Liver (tissue), 9 donors: ENCODE data around the gene RAB11FIP3. TPM values are rescaled to one million over a fixed set of nuclear protein-coding genes. Genes with fewer than 3 reads are reported as not detected.

Experiments used
- DNase-seq: peaks from one replicate; pipeline ENCODE4 v3.0.0-alpha.2; 2017; ENCODE audit warnings: low spot score
- H3K27ac ChIP-seq, 2 donors: one replicate each; pipeline ENCODE4 v1.7.0; 2013; ENCODE audit warnings: inconsistent platforms in 2 of 2, low read length in 2 of 2, control low read depth in 1 of 2, low read depth in 1 of 2, mild to moderate bottlenecking in 1 of 2
- H3K27me3 ChIP-seq, 4 donors: one replicate each; pipeline versions ENCODE4 v1.6.1 to v1.7.0; 2013; ENCODE audit warnings: low read length in 3 of 4, inconsistent platforms in 1 of 4, mild to moderate bottlenecking in 1 of 4, moderate library complexity in 1 of 4; ENCODE audit not compliant: control insufficient read depth in 4 of 4, insufficient read depth in 4 of 4
- H3K36me3 ChIP-seq, 4 donors: one replicate each; pipeline versions ENCODE4 v1.6.1 to v1.7.0; 2013; ENCODE audit warnings: low read length in 3 of 4, mild to moderate bottlenecking in 3 of 4, low read depth in 1 of 4, moderate library complexity in 1 of 4; ENCODE audit not compliant: control insufficient read depth in 4 of 4, insufficient read depth in 3 of 4
- H3K4me1 ChIP-seq, 4 donors: one replicate each; pipeline versions ENCODE4 v1.6.1 to v1.7.0; 2013; ENCODE audit warnings: low read length in 3 of 4, mild to moderate bottlenecking in 3 of 4, moderate library complexity in 1 of 4; ENCODE audit not compliant: control insufficient read depth in 4 of 4, insufficient read depth in 4 of 4
- H3K4me3 ChIP-seq, 3 donors: one replicate each; pipeline versions ENCODE4 v1.6.1 to v1.7.0; 2013; ENCODE audit warnings: low read length in 3 of 3, control low read depth in 1 of 3, low read depth in 1 of 3, mild to moderate bottlenecking in 1 of 3
- H3K9ac ChIP-seq, 2 donors: one replicate each; pipeline ENCODE4 v1.7.0; 2013; ENCODE audit warnings: low read length in 2 of 2, mild to moderate bottlenecking in 2 of 2, moderate library complexity in 2 of 2, control low read depth in 1 of 2, low read depth in 1 of 2
- H3K9me3 ChIP-seq, 4 donors: one replicate each; pipeline versions ENCODE4 v1.6.1 to v1.7.0; 2013; ENCODE audit warnings: low read length in 3 of 4; ENCODE audit not compliant: control insufficient read depth in 4 of 4
- CTCF ChIP-seq: fragments of 150-350 bp; IDR thresholded peaks from 2 replicates; pipeline ENCODE4 v1.5.1; 2017; ENCODE audit warnings: improper control_type of control experiment, low read depth, low read length; ENCODE audit not compliant: missing input control
- EGR1 ChIP-seq, 2 donors: IDR thresholded peaks; 2 replicates each; pipeline ENCODE4 v1.6.1; 2016 to 2018; ENCODE audit warnings: antibody characterized with exemption in 2 of 2, low read depth in 2 of 2
- FOXA1 ChIP-seq: IDR thresholded peaks from 2 replicates; pipeline ENCODE4 v1.6.1; 2016; ENCODE audit warnings: antibody characterized with exemption
- FOXA2 ChIP-seq: IDR thresholded peaks from 2 replicates; pipeline ENCODE4 v1.6.1; 2016; ENCODE audit warnings: antibody characterized with exemption
- GABPA ChIP-seq, 2 donors: IDR thresholded peaks in 1 of 2; conservative IDR thresholded peaks in 1 of 2; 2 replicates each; pipeline ENCODE4 v1.6.1; 2016; ENCODE audit warnings: antibody characterized with exemption in 2 of 2, mild to moderate bottlenecking in 1 of 2, moderate library complexity in 1 of 2
- HNF4A ChIP-seq, 2 donors: conservative IDR thresholded peaks; 2 replicates each; pipeline ENCODE4 v1.6.1; 2016; ENCODE audit warnings: antibody characterized with exemption in 2 of 2, mild to moderate bottlenecking in 2 of 2
- HNF4G ChIP-seq: IDR thresholded peaks from 2 replicates; pipeline ENCODE4 v1.6.1; 2016; ENCODE audit warnings: antibody characterized with exemption
- JUND ChIP-seq, 2 donors: IDR thresholded peaks; 2 replicates each; pipeline ENCODE4 v1.6.1; 2016; ENCODE audit warnings: antibody characterized with exemption in 2 of 2
- NR2F2 ChIP-seq: IDR thresholded peaks from 2 replicates; pipeline ENCODE4 v1.6.1; 2016; ENCODE audit warnings: antibody characterized with exemption
- RAD21 ChIP-seq, 2 donors: IDR thresholded peaks; 2 replicates each; pipeline ENCODE4 v1.6.1; 2016; ENCODE audit warnings: antibody characterized with exemption in 2 of 2, mild to moderate bottlenecking in 2 of 2
- REST ChIP-seq: IDR thresholded peaks from 2 replicates; pipeline ENCODE4 v1.6.1; 2016; ENCODE audit warnings: antibody characterized with exemption, mild to moderate bottlenecking
- RXRA ChIP-seq, 2 donors: IDR thresholded peaks; 2 replicates each; pipeline ENCODE4 v1.6.1; 2017 to 2018; ENCODE audit warnings: antibody characterized with exemption in 2 of 2, mild to moderate bottlenecking in 1 of 2
- SP1 ChIP-seq: IDR thresholded peaks from 2 replicates; pipeline ENCODE4 v1.6.1; 2018; ENCODE audit warnings: antibody characterized with exemption, mild to moderate bottlenecking
- TAF1 ChIP-seq: conservative IDR thresholded peaks from 2 replicates; pipeline ENCODE4 v1.6.1; 2016; ENCODE audit warnings: antibody characterized with exemption, mild to moderate bottlenecking
- YY1 ChIP-seq: IDR thresholded peaks from 2 replicates; pipeline ENCODE4 v1.6.1; 2016; ENCODE audit warnings: antibody characterized with exemption, mild to moderate bottlenecking
- ZBTB33 ChIP-seq: IDR thresholded peaks from 2 replicates; pipeline ENCODE4 v1.6.1; 2016; ENCODE audit warnings: antibody characterized with exemption
- WGBS: extraction: QIAGEN DNeasy Blood & Tissue Kit; methylation state at CpG from one replicate; pipeline ENCODE4 v1.1.7; 2013; 5-methylcytosine and 5-hydroxymethylcytosine counted together
- polyA plus RNA-seq, 2 donors: library from polyadenylated mRNA; stranded (reverse) in 1 of 2; unstranded in 1 of 2; fragments of 200-250 nt in 1 of 2; fragments of >200 nt in 1 of 2; fragmentation: Nextera tagmentation in 1 of 2; extraction: Ambion mirVana in 1 of 2; gene quantifications; one replicate each; pipeline versions ENCODE4 v1.2.1 to v1.2.3, GENCODE V29; 2013 to 2015
- total RNA-seq, 2 donors: library from RNA; depleted of rRNA; stranded (reverse); fragments of >200 nt; gene quantifications; one replicate each; pipeline ENCODE4 v1.2.3, GENCODE V29; 2014
- TF ChIP-seq, protein P1 (sequence below): IDR thresholded peaks from 2 replicates; pipeline ENCODE4 v1.6.1; 2016; ENCODE audit warnings: antibody characterized with exemption
- TF ChIP-seq, protein P2 (sequence below): IDR thresholded peaks from 2 replicates; pipeline ENCODE4 v1.6.1; 2016; ENCODE audit warnings: antibody characterized with exemption
- donor health status: healthy.
- donor health status: healthy.
- donor health status: healthy.
- donor health status: healthy.
- donor health status: healthy.

RAB11FIP3 gene
- total and polyA plus RNA-seq, 4 donors = 3.5 to 29.4 (median 15.7) TPM

DNA sequence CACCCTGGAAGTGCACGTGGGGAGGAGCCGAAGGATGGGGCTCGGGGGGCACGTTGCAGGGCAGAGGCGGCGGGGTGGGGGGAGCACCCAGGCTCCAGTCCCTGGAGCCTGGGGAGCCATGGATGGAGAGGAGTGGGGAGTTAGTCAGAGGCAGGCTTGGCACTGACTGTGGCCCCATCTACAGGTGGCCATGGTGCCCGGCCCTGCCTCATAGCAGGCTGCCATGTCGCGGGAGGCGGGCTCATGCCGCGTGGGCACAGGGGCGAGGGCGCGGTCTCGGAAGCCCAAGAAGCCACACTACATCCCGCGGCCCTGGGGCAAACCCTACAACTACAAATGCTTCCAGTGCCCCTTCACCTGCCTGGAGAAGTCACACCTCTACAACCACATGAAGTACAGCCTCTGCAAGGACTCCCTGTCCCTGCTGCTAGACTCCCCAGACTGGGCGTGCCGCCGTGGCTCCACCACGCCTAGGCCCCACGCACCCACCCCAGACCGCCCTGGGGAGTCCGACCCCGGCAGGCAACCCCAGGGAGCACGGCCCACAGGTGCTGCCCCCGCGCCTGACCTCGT lies 137.7 kb downstream of the RAB11FIP3 start:
- Histone ChIP-seq H3K27me3 (peaks cover 0 to 5% (median under 1%) of the 10 kb centered on the region in 4 donors), H3K4me3 (no peak overlapping the region), H3K4me1 (peaks cover 3 to 27% (median 9%) of the 10 kb centered on the region in 4 donors), H3K9ac (no peak overlapping the region), H3K9me3 (no peaks in the 10 kb centered on the region), H3K27ac (no peak overlapping the region), H3K36me3 (no peaks in the 10 kb centered on the region)
- 85% methylated on average over 30 of the region's 30 CpGs for WGBS
- no peak for DNase-seq
- TF ChIP-seq TAF1 (no peak), GABPA (IDR thresholded peaks at IDR 0.05 in 1 of 2, conservative IDR thresholded peaks at IDR 0.05 in 1 of 2) (no peak), ZBTB33 (no peak), RXRA (IDR thresholded peaks at IDR 0.05) (no peak), RAD21 (IDR thresholded peaks at IDR 0.05) (no peak), SP1 (no peak), HNF4A (conservative IDR thresholded peaks at IDR 0.05) (no peak), YY1 (no peak), FOXA1 (no peak), EGR1 (IDR thresholded peaks at IDR 0.05; ENCODE audit: low read depth in 2 of 2) (no peak)
- TF ChIP-seq, protein P1, sequence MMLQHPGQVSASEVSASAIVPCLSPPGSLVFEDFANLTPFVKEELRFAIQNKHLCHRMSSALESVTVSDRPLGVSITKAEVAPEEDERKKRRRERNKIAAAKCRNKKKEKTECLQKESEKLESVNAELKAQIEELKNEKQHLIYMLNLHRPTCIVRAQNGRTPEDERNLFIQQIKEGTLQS = no peak

- DNase-seq = no peak
- Histone ChIP-seq H3K27me3 (peaks cover 0 to 2% (median 0%) of the 10 kb centered on the region in 4 donors), H3K9ac (no peak overlapping the region), H3K27ac (no peak overlapping the region), H3K9me3 (no peaks in the 10 kb centered on the region), H3K4me1 (peaks cover 4 to 23% (median 6%) of the 10 kb centered on the region in 4 donors), H3K4me3 (peak overlapping the region in 1 of 3 donors; percentile 9), H3K36me3 (no peaks in the 10 kb centered on the region)
- 89% methylated on average over 42 of the region's 42 CpGs for WGBS
- TF ChIP-seq CTCF = no peak
- TF ChIP-seq SP1 = no peak
- no peak for TF ChIP-seq EGR1 (IDR thresholded peaks at IDR 0.05; ENCODE audit: low read depth in 2 of 2)
- TF ChIP-seq RAD21 (IDR thresholded peaks at IDR 0.05) = no peak
- no peak for TF ChIP-seq ZBTB33
- no peak for TF ChIP-seq GABPA (IDR thresholded peaks at IDR 0.05 in 1 of 2, conservative IDR thresholded peaks at IDR 0.05 in 1 of 2)
- TF ChIP-seq, protein P2, sequence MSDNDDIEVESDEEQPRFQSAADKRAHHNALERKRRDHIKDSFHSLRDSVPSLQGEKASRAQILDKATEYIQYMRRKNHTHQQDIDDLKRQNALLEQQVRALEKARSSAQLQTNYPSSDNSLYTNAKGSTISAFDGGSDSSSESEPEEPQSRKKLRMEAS = no peak
- no peak for TF ChIP-seq FOXA2
- TF ChIP-seq NR2F2 = no peak
- no peak for TF ChIP-seq RXRA (IDR thresholded peaks at IDR 0.05)
- no peak for TF ChIP-seq HNF4G
- no peak for TF ChIP-seq TAF1
- no peak for TF ChIP-seq YY1
- no peak for TF ChIP-seq HNF4A (conservative IDR thresholded peaks at IDR 0.05)
- TF ChIP-seq FOXA1 = no peak
- TF ChIP-seq REST = no peak
- TF ChIP-seq JUND (IDR thresholded peaks at IDR 0.05) = no peak
Observed at GRCh38 chr16:564690-565418, 139.4 kb downstream of the RAB11FIP3 start.
